DMS53 treated with DMSO at 0.1 percent for 48 hours (cell line): ENCODE measurements around the gene CNIH3.
"Not testable (repeated sequence)": the region's sequence is repeated elsewhere in the genome, so short reads cannot be mapped to it uniquely, and the experiment has no call there.

ENCODE experiments used
- DNase-seq: peaks from one replicate; lab custom pipeline; 2025; ENCODE audit not compliant: unreplicated experiment; lab: John Stamatoyannopoulos, UW

Gene CNIH3

DNA sequence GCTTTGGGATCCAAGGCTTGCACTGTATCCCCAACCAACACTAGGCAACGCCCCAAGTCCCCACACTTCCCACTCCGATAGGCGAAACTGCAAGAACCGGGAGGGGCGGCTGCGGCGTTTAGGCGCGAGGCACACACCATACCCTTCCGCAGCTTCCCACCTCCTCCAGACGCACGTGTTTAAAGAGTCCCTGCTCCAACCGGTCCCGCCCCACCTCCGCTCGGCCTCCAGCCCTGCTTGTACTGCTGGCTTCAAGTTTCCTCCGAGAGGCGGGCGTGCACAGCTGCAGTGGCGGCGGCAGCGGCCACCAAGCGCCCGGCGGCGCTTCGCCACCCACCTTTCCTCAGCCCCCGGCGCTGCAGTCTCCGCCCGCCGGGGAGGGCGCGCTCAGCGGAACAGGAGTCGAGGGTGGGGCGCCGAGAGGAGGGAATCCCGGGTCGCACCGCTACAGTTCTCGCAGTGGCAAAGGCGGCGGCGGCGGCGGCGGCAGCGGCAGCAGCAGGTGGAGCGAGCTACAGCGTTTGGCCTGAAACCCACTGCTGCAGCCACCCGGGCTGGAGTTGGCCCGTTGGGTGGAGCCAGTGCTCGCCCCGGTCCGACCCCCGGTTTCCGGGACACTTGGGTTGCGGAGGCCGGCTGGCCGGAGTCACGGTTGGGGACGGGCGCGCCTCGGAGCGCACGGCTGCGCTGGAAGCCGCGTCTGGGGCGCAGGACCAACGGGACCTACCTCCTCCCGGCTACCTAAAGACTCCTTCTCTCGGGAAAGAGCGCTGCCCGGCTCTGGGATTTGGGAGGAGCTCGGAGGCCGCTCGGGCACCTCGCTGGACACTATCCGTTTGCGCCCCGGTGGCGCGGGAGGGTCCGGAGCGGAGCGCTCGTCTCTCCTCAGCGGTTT, at the start of gene CNIH3:
TSS of gene CNIH3 (plus strand) at position 457 of the 895 bp plus-strand sequence. CDS start 858 bp downstream, outside the sequence.
- peak; percentile 32 for DNase-seq

DNA sequence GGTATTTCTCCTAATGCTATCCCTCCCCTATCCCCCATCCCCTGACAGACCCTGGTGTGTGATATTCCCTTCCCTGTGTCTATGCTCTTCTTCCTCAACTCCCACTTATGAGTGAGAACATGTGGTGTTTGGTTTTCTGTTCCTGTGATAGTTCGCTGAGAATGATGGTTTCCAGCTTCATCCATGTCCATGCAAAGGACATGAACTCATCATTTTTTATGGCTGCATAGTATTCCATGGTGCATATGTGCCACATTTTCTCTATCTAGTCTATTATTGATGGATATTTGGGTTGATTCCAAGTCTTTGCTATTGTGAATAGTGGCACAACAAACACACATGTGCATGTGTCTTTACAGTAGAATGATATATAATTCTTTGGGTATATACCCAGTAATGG, 49.6 kb upstream of the CNIH3 start:
- DNase-seq = not testable (repeated sequence)

DNA sequence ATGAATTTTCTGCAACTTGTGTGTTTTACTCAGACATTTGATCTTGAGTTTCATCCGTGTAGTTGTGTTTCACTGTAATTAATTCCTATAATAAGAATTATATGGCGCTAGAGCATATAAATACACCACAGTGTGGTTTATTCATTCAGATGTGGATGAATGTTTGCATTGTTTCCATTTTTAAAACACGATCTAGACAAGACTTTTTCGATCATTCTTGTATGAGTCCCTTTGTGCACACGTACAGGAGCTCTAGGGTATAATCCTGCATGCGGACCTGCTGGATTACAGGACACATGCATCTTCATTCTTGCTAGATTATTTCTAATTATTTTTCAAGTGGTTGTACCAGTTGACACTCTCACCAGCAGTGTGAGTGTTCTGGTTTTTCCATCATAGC, 46.8 kb upstream of the CNIH3 start:
- no peak for DNase-seq

DNA sequence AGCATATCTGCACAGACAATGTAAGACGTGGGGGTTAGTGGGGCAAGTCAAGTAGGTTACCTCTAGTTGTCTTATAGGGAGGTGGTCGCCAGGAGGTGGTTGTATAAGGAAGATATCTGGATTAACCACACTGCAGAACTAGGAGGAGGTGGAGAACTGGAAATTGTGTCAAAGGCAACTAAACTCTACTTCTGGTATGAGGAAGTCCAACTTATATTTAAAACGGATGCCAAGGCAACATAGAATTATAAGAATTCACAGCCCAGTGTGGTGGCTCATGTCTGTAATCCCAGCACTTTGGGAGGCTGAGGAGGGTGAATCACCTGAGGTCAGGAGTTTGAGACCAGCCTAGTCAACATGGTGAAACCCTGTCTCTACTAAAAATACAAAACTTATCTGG, 44.1 kb upstream of the CNIH3 start:
- not testable (repeated sequence) for DNase-seq

DNA sequence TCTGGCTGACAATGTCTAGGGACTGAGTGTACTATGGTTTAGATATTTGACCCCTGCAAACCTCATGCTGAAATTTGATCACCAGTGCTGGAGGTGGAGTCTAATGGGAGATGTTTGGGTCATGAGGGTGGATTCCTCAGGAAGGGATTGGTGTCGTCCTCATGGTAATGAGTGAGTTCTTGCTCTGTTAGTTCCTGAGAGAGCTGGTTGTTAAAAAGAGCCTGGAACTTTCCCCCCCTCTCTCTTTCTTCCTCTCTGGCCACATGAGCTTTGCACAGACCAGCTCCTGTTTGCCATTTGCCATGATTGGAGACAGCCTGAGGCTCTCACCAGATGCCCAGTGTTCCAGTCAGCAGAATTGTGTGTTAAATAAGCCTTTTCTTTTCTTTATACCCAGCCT, 36.6 kb upstream of the CNIH3 start:
- no peak for DNase-seq

DNA sequence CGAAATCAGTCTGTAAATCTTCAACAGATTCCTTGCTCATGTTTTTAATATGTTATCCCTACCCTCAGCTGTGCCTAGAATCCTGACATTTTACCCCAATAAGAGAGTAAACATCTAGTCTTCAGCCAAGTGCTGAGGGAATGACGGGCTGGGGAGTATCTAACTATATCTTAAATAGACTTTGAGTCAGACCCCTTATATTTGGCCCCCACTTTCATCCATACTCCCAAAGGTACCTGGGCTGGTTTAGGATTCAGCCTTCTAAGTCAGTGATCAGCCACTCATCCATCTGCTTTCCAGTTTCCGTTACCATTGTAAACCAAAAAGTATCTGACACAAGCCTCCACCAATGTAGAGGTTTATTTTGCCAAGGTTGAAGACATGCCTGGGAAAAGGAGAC, 36.1 kb upstream of the CNIH3 start:
- no peak for DNase-seq

DNA sequence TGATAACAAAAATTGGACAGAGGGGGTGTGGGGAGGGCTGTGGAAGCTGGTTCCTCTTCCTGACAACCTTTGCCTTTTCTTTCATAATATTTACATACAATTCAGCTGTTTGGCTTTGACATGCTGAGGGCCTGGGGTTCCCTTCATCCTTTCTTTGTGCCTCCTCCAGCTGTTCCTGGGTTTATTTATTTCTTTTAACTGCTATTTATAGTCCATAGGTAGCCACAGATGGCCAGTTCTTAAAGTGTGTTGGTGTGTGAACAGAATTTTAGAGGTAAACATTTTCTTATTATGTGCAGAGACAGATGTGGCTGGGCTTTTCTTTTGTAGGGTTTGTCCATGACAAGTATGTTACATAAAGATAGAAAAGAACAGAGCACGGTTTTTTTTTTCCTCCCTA, 34.1 kb upstream of the CNIH3 start:
- peak; percentile 25 for DNase-seq

DNA sequence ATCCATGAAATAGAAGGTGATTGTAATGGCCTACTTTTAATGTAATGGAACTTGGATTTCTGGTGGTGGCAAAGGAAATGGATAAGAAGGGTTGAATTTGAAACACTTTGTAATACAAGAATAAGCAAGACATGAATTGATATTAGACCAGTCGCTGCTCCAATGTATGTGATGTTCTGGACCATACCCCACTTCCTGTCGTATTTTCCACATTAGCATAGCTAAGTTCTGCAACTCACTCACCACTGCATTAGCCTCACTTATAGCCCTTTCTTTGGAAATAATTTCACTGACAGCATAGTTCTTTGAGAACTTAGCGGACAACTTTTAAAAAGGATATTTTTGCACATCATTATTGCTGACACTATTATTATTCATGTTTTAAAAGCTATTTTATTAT, 32.3 kb upstream of the CNIH3 start:
- DNase-seq = no peak

DNA sequence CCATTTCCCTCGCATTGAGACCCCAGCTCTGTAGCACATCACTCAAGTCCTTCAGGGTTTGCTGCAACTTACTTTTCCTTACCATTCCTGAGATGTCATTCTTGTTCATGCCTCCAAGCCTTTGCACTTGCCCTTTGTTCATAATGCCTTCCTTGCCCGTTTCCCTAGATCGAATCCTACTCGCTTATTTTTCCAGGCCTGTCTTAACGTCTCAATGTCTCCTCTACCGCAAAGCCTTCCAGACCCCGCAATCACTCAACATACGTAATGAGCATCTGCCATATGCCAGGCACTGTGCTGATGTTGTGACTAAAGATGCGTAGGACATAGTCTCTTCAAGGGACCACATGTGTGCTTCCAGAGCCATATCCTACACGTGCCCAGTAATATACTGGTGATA, 31.1 kb upstream of the CNIH3 start:
- no peak for DNase-seq

DNA sequence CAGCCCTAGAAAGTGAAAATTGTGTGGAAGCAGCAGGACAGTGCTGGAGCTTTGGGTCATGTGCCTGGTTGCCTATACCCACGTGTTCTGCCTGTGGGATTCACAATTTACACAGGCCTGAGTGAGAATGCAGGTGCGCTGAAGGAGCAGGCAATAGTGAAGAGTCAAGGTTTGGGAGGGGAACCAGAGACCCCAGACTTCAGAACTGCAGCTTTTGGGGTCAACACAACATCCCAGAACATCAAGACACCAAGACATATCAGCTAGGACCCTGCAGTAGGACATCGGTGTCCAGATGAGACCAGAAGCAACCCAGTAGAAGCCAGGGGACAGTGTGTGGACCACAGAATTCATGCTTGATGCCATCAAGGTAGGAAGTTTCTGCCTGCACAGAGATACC, 29.1 kb upstream of the CNIH3 start:
- no peak for DNase-seq

DNA sequence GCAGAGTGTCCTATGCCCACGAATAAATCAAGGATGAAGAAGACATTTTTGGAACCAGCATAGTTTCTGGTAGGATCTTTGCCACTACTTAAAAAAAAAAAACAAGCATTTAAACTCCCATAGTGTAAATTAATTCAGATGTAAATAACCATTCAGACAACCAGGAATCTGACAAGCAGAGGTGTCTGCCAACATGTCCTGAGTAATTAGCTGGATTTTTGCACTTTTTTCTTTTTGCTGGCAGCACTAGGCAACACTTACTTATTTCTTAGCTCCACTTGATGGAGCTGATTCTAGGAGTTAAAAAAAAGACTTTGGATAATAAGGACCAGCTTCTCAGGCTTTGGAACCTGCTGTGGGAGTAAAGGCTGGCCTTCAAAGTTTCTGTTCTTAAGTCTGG, 27.6 kb upstream of the CNIH3 start:
- DNase-seq = no peak

DNA sequence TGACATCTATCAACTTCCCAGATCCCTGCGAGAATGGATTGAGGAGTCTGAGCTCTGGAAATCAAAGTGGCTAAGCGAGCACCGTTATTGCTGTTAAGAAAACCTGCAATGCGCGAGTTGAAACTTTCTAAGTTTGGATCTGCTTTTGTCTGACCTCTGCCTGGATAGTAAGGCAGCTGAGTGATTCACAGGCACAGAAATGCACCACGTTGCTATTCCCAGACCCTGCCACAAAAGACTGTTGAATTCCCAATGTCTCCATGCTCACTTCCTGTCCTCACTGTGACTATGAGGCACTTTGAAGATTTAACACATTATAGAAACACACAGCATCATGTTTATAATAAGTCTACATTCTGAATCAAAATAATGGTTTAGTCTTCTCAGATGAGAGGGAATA, 27.1 kb upstream of the CNIH3 start:
- no peak for DNase-seq

DNA sequence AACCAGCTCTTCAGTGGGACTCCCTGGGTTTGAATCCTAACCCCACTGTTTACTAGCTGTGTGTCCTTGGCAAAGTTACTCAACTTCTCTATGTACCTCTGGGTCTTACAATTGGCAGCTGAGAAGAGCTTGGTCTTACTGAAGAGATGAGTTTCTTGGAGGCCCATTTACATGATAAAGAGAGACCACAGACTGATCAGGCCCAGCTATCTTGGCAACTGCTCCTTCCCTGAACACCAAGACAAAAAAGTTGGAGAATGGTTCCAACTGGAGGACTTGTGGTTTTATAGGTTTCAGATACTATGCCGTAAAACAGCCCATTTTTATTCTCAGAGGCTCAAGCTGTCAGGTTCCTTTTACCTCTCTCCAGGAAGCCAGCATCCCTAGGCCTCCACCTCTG, 24.8 kb upstream of the CNIH3 start:
- no peak for DNase-seq

DNA sequence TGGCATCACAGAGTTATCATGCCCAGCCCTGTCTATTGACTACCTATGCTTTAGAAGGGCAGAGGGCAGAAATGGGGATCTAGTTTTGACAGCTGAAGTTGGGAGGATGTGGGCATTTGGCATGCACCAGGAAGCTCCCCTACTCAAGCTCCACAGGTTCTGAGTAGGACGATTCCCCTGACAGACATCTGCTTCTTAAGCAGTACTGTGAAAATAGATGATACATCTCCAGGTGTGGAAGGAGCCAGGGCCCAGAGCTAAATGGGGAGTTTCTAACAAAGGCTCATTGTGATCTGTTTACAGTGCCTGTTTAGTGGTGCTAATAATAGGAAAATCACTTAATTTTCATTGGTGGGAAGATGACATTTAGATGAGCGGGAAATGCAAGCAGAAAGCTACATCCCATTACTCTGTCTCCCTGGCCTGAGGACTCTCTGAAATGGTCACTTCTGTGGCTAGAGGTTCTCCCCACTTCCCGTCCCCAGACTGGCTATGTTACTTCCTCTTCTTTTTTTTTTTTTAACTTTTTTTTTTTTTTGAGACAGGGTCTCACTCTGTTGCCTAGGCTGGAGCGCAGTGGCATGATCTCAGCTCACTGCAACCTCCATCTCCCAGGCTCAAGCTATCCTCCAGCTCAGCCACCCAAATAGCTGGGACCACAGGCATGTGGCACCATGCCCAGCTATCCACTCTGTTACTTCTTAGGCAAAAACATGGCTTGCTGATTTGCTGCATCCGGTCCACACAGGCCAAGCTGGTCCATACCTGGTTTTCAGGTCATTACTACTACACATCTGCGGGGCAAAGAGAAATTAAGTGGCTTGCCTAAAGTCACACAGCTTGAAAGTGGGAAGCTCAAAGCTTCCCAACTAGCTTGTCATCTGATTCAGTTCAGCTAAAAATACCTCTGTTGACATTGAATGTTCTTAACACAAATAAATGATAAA, 23.2 kb upstream of the CNIH3 start:
- no peak for DNase-seq

DNA sequence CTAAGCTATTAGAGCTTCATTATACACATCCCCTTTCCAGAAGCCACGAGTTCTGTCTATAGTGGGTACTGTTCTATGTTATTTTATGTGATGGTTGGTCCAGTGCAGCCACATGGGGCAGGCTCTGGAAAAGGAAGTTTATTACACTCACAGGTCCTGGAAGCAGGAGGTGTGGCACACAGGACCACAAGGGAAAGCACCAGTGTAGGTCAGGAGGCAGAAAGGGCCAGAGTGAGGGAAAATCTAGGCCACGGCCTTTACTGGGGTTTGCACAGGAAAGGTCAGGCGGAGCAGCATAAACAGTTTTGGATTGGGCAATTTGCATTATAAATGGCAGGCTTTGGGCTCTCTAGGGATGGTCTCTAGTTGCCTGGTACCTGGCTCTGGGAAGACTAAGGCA, 21.8 kb upstream of the CNIH3 start:
- DNase-seq = no peak

DNA sequence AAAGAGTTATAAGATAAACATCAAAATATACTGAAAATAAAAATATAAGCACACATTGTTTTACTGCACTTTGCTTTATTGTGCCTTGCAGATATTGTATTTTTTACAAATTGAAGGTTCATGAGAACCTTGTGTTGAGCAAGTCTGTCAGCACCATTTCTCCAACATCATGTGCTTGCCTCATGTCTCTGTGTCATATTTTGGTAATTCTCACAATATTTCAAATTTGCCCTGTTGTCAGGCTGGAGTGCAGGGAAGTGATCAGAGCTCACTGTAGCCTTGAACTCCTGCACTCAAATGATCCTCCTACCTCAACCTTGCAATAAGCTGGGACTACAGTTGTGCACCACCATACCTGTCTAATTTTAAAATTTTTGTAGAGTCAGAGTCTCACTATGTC, 21.3 kb upstream of the CNIH3 start:
- DNase-seq = no peak

DNA sequence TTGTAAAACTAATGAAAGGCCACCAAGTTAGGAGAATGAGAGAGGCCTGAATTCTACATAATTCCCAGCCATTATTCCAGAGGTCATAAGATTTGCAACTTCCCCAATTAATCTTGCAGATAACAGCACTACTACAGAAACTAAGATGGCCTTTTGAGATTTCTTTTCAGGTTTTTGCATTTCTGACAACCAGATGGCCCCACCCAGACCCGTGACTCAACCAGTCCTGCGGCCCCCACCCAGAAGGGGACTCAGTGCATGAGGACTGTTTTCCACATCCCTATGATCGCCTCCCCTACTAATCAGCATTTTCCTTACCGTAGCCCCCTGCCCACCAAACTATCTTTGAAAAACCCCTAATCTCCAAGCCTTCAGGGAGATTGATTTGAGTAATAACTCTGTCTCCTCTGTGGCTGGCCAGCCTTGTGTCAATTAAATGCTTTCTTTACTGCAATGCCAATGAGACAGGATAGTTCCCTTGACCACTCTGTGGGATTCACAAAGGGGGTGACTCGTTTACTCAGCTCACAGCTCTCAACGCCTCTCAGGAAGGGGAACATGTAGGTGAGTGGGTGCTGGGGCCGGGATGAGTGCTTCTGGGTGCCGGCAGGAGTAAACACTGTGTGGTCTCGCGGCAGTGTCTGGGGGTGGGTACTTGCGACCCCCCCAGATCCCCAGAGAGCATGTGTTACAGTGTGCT, 10.5 kb upstream of the CNIH3 start:
- no peak for DNase-seq

DNA sequence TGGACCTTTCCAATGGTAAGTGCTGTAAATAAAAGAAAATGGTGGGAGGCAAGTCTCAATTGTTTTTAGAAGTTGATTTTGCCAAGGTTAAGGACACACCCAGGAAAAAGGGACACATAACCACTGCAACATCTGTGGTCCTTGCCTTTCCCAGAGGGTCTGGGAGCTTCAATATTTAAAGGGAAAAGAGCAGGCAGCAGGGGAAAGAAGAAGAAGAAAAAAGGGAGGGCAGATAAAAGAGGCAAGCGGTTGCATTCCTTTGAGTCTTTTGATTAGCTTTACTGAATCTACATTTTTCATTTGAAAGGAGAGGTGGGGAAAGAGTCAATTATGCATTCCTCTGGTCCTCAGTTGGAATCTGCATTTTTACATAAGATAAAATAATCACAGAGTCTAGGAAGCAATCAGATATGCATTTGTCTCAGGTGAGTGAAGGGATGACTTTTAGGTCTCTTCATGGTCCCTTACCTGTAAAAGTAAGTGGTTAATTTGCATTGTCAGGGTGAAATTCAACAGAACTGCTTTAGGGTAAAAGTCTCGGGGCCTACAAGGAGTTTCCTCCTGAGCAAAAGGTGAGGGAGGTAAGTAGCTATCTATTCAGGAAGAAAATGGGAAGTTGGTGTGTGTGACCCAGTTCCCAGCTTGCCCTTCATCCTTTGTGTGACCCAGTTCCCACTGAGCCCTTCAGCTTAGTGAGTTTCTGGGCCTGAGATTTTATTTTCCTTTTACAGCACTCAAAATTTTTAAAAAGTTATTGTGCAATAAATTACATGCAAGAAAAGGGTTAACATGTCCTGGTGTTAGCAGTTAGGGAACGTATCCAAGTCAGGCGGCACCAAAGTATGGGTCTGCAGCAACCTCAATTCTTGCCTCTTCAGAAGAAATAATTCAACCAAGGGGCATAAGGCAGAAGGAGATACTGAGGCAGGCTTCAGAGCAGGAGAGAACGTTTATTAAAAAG, 8.6 kb upstream of the CNIH3 start:
- DNase-seq = no peak

DNA sequence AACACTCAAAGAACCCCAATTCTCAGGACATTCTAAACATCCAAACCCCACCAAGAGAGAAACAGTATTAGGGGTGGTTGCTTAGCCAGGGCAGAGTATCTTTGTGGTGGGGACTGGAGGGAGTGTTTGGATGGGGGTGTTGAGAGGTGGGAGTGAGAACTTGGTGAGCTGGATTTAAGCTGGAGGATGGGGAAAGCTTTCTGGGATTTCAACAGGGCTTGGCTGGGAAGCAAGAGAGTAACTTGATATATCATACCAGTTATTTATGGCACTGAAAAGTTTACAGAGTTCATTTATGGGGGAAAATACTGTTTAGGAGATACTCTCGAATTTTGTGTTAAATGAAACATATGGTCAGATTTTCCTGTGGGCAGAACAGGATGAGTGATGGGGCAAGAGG, 6.8 kb upstream of the CNIH3 start:
- DNase-seq = no peak

DNA sequence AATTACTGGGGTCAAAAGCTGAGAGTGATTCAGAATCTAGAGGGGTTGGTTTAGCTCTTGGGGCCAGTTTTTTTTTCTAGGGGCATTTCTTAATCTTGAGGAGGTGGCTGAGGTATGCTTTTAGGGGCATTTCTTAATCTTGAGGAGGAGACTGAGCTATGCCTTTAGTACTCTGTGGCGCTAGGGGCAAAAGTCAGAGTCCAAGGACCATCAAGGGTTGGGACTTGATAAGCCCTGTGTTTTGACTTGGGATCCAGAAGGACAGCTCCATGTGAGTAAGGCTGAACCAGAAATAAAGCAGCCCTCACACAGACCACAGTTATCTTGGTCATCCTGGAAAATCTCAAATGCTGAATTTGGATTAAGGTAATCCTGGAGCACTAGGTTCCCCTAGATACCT, 3.9 kb upstream of the CNIH3 start:
- no peak for DNase-seq
